GM21737 (cell line): Measurements from ENCODE around the gene PRSS50.

Experiments
- ATAC-seq: cut with Tn5 transposase; IDR thresholded peaks from one replicate; pipeline ENCODE4 v1.9.1; 2021; ENCODE audit warnings: mild to moderate bottlenecking, moderate library complexity; ENCODE audit not compliant: unreplicated experiment

Gene PRSS50

GRCh38 chr3:46693038-46693891, 24.4 kb downstream of the PRSS50 start, which contains the start of gene ALS2CL:
Gene ALS2CL, minus strand, starts transcription at chr3:46693679. Its CDS starts 4,239 bp downstream, at chr3:46689440.
- ATAC-seq = no peak

GRCh38 chr3:46692566-46692990, 25.1 kb downstream of the PRSS50 start:
- ATAC-seq = no peak

- ATAC-seq = no peak
Measured at GRCh38 chr3:46690798-46691197, 26.9 kb downstream of the PRSS50 start.

GRCh38 chr3:46685446-46685845, 32.2 kb downstream of the PRSS50 start:
- ATAC-seq = no peak

GRCh38 chr3:46684891-46685290, 32.8 kb downstream of the PRSS50 start:
- no peak for ATAC-seq

- no peak for ATAC-seq
Measured at GRCh38 chr3:46682974-46683373, 34.7 kb downstream of the PRSS50 start.

GRCh38 chr3:46681856-46682540, 35.7 kb downstream of the PRSS50 start:
- no peak for ATAC-seq

GRCh38 chr3:46681387-46681786, 36.3 kb downstream of the PRSS50 start:
- no peak for ATAC-seq

GRCh38 chr3:46680298-46680826, 37.3 kb downstream of the PRSS50 start:
- no peak for ATAC-seq

GRCh38 chr3:46679681-46680080, 38.0 kb downstream of the PRSS50 start:
- ATAC-seq = no peak

GRCh38 chr3:46678280-46678679, 39.4 kb downstream of the PRSS50 start:
- no peak for ATAC-seq

GRCh38 chr3:46677411-46677726, 40.3 kb downstream of the PRSS50 start:
- ATAC-seq = no peak

GRCh38 chr3:46676601-46677410, 40.9 kb downstream of the PRSS50 start:
- no peak for ATAC-seq

- ATAC-seq = no peak
Measured at GRCh38 chr3:46675843-46676567, 41.7 kb downstream of the PRSS50 start.

GRCh38 chr3:46675426-46675825, 42.2 kb downstream of the PRSS50 start:
- ATAC-seq = no peak

GRCh38 chr3:46674031-46674845, 43.4 kb downstream of the PRSS50 start:
- no peak for ATAC-seq

GRCh38 chr3:46673151-46674030, 44.3 kb downstream of the PRSS50 start:
- ATAC-seq = no peak

GRCh38 chr3:46672349-46672695, 45.3 kb downstream of the PRSS50 start:
- no peak for ATAC-seq
